Glomerular visceral epithelial cell (primary cell): ENCODE results near the gene RTL3.

Experiments
- DNase-seq: peaks from one replicate; pipeline ENCODE4 v3.0.0-alpha.2; 2016; ENCODE audit errors: extremely low spot score

RTL3 gene

DNA sequence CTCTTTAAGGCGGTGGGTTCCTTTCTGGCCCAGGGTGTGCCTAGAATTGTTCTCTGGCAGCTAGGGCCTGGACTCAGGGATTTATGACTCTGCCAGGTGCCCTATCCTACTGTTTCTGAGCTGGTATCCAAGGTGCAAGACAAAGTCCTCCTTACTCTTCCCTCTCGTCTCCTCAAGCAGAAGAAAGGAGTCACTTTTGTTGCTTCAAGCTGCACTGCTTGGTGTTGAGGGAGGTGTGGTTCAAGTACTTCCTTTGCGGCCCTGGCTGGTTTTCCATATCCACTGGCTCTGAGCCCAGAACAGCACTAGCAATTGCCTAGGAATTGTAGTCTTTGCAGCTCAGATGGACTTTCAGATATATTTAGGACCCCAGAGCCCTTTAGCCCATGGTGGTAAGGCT, 39.3 kb downstream of the RTL3 start:
- no peak for DNase-seq

DNA sequence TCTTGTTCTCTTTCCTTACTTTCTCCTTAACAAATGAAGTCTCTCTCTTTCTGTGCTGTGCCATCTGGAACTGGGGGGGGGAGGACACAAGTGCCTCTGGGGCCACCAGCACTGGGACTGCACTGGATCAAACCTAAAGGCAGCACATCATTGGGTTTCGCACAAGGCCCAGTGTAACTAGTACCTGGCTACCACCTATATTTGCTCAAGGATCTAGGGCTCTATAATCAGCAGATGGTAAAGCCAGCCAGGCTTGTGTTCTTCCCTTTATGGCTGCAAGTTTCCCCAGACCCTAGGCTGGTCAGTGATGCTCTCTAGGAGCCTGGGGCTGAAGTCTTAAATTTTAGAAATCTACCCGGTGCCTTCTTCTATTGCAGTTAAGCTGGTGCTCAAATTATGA, 40.1 kb downstream of the RTL3 start:
- DNase-seq = no peak

DNA sequence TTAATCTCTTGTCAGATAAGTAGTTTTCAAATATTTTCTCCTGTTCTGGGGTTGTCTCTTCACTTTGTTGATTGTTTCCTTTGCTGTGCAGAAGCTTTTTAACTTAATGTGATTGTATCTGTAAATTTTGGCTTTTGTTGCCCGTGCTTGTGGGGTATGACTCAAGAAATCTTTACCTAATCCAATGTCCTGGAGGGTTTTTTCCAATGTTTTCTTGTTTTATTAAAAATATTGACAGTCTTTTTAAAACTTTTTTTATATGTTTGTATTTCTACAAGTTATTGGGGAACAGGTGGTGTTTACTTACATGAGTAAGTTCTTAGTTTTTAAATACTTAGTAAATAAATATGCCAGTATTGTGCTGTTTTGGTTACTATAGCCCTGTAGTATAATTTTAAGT, 44.9 kb downstream of the RTL3 start:
- DNase-seq = no peak
